PC-3 (cell line): Measurements from ENCODE around the gene CAMK1D.

Experiments used
- EZH2phosphoT487 ChIP-seq: fragments of 300-600 bp; sonication (generic); IDR thresholded peaks from 2 replicates; pipeline ENCODE4 v1.6.1; 2018; ENCODE audit warnings: mild to moderate bottlenecking, antibody characterized with exemption, low read length, borderline replicate concordance
- TF ChIP-seq, protein P1 (sequence below): fragments of 300-600 bp; sonication (generic); conservative IDR thresholded peaks from 2 replicates; pipeline ENCODE4 v1.5.1; 2017; ENCODE audit warnings: antibody characterized with exemption, low read depth, mild to moderate bottlenecking, low read length

DNA sequence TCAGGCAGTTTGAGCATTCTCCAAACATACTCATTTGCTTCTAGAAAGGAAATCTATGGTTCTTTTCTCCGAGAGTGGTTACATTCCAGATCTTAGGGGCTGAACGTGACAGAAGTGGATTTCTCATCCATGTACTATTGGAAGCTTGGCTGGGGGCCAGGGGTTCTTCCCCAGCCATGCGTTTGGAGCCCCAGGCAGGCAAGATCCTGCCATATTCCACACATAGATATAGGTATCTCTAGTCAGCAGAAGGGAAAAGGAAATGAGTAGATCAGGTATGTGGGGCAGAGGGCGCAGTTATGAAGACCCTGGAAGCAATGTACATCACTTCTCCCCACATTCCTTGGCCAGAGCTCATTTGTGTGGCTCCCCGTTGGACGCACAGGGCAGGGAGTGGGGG, 352.3 kb downstream of the CAMK1D start:
- TF ChIP-seq, protein P1, sequence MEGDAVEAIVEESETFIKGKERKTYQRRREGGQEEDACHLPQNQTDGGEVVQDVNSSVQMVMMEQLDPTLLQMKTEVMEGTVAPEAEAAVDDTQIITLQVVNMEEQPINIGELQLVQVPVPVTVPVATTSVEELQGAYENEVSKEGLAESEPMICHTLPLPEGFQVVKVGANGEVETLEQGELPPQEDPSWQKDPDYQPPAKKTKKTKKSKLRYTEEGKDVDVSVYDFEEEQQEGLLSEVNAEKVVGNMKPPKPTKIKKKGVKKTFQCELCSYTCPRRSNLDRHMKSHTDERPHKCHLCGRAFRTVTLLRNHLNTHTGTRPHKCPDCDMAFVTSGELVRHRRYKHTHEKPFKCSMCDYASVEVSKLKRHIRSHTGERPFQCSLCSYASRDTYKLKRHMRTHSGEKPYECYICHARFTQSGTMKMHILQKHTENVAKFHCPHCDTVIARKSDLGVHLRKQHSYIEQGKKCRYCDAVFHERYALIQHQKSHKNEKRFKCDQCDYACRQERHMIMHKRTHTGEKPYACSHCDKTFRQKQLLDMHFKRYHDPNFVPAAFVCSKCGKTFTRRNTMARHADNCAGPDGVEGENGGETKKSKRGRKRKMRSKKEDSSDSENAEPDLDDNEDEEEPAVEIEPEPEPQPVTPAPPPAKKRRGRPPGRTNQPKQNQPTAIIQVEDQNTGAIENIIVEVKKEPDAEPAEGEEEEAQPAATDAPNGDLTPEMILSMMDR, result no peak
- no peak for TF ChIP-seq EZH2phosphoT487
